Activated CD8-positive, alpha-beta T cell treated with anti-CD3 and anti-CD28 coated beads, Interleukin-2, amount 10 ng/mL, durations not matched to agents 7 days and 5 days (primary cell): ENCODE measurements around the gene MDM1. TPM values are rescaled to one million over a fixed set of nuclear protein-coding genes. Genes with fewer than 3 reads are reported as not detected.
A peak's percentile ranks its signal among the peaks of the same experiment; 100 is the strongest.

Experiments
- ATAC-seq: fragments of 150-1000 bp; cut with Tn5 transposase; one replicate; pipeline ENCODE4 v1.10.0; 2021; ENCODE audit warnings: moderate library complexity
- CTCF ChIA-PET: fragments of 350-600 bp; sonication (Branson Sonifier 250); formaldehyde crosslinking; loops from one replicate; lab custom pipeline; 2021; ENCODE audit warnings: antibody characterized with exemption; lab: Charles Lee
- POLR2A ChIA-PET: fragments of 350-600 bp; sonication (Branson Sonifier 250); formaldehyde crosslinking; loops from one replicate; lab custom pipeline; 2021; ENCODE audit warnings: antibody characterized with exemption; lab: Charles Lee
- DNase-seq: peaks from one replicate; pipeline ENCODE4 v3.0.0-alpha.2; 2020
- H3K27ac Mint-ChIP-seq: one replicate; pipeline ENCODE4 v1.8.0; 2021; ENCODE audit warnings: mild to moderate bottlenecking, mixed read lengths
- H3K27me3 Mint-ChIP-seq: one replicate; pipeline ENCODE4 v1.8.0; 2021; ENCODE audit warnings: low read depth, mixed read lengths
- H3K36me3 Mint-ChIP-seq: one replicate; pipeline ENCODE4 v1.8.0; 2021; ENCODE audit warnings: low read depth, mixed read lengths
- H3K4me1 Mint-ChIP-seq: one replicate; pipeline ENCODE4 v1.8.0; 2021; ENCODE audit warnings: low read depth, mixed read lengths
- H3K4me3 Mint-ChIP-seq: one replicate; pipeline ENCODE4 v1.8.0; 2021; ENCODE audit warnings: mild to moderate bottlenecking, mixed read lengths
- H3K9me3 Mint-ChIP-seq: one replicate; pipeline ENCODE4 v1.8.0; 2022; ENCODE audit warnings: mixed read lengths; ENCODE audit not compliant: insufficient read depth
- total RNA-seq, 2 experiments: library from RNA; stranded (reverse); gene quantifications; one replicate each; pipeline ENCODE4 v1.2.3, GENCODE V29; 2021

Gene MDM1
- total RNA-seq, 2 experiments from 2014 or later = 25.0 to 28.9 TPM

DNA sequence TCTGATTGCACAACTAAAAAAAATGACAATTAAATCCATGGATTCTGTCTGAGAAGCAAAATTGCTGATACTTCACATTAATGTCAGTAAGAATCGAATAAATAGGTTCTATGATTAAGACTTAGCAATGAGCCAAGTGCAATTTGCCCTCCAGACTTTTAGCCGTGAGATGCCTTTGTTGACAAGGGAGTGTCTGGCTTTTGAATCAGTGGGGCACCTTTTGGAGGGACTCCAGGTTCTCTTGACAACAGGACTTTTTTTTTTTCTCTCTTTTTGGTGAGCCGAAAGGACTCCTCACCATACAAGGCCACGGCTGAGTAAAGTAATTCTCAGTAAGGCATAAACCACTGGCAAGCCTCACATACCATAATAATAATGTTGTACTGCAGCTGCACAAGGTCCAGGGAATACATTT, 4.7 kb upstream of the MDM1 start:
- H3K27me3 Mint-ChIP-seq = peaks cover 9% of the 10 kb centered on the region
- ATAC-seq (no peak), DNase-seq (no peak)
- H3K36me3 Mint-ChIP-seq = no peaks in the 10 kb centered on the region
- H3K27ac Mint-ChIP-seq = no peak overlapping the region
- ChIA-PET POLR2A (no interaction called here), CTCF (interaction anchor here (1.3 kb wide), 1 partner anchor 114 kb away, joined by 3 read pairs; no protein-coding TSS in a partner anchor)
- no peak overlapping the region for H3K4me3 Mint-ChIP-seq
- H3K9me3 Mint-ChIP-seq = no peaks in the 10 kb centered on the region
- H3K4me1 Mint-ChIP-seq = peaks cover 22% of the 10 kb centered on the region

DNA sequence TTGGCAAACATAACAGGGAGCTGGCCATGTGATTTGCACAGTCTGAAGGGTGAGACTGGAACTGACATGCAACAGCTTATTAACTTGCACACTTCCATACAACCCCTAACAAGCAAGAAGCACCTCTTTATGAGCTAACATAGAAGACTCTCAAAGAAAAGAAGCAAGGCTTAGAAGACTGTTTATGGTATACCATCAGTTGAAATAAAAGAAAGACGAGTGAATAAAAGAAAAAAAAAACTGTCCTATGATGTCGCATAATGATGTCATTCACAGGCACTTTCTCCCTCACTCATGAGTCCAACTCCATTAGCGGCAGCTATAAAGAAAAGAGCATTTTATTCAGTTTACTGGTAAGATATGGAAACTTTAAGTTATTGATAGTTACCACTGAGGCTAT, 3.3 kb upstream of the MDM1 start:
- H3K27ac Mint-ChIP-seq = no peak overlapping the region
- no peak overlapping the region for H3K4me3 Mint-ChIP-seq
- peaks cover 4% of the 10 kb centered on the region for H3K27me3 Mint-ChIP-seq
- H3K9me3 Mint-ChIP-seq = no peaks in the 10 kb centered on the region
- H3K36me3 Mint-ChIP-seq = no peaks in the 10 kb centered on the region
- ChIA-PET POLR2A (interaction anchor here (0.6 kb wide), 1 partner anchor 30 kb away, joined by 3 read pairs; no protein-coding TSS in a partner anchor), CTCF (interaction anchor here (0.8 to 1.2 kb wide), 4 partner anchors 22 to 113 kb away, joined by 3 to 4 read pairs (median 3); no protein-coding TSS in a partner anchor)
- DNase-seq (no peak), ATAC-seq (no peak)
- H3K4me1 Mint-ChIP-seq = peaks cover 30% of the 10 kb centered on the region

- ChIA-PET POLR2A (interaction anchor here (0.6 to 1.4 kb wide), 3 partner anchors 40 to 473 kb away, joined by 4 to 6 read pairs (median 5); partner anchors contain the start of gene MDM2), CTCF (interaction anchor here (0.6 to 1.4 kb wide), 9 partner anchors 14 to 387 kb away, joined by 3 to 6 read pairs (median 3); partner anchors contain the start of gene NUP107)
- H3K4me1 Mint-ChIP-seq = peaks cover 36% of the 10 kb centered on the region
- H3K9me3 Mint-ChIP-seq = no peaks in the 10 kb centered on the region
- peaks cover 4% of the 10 kb centered on the region for H3K27me3 Mint-ChIP-seq
- peak overlapping the region; percentile 3 for H3K27ac Mint-ChIP-seq
- H3K4me3 Mint-ChIP-seq = no peak overlapping the region
- peaks cover 2% of the 10 kb centered on the region for H3K36me3 Mint-ChIP-seq
- DNase-seq (peak; percentile 46), ATAC-seq (no peak)
Measured at GRCh38 chr12:68334132-68334531, 2.0 kb upstream of the MDM1 start.

- Mint-ChIP-seq H3K27me3 (peaks cover 4% of the 10 kb centered on the region), H3K4me1 (peaks cover 43% of the 10 kb centered on the region), H3K4me3 (peak overlapping the region; percentile 83), H3K27ac (peak overlapping the region; percentile 77), H3K36me3 (peaks cover 7% of the 10 kb centered on the region), H3K9me3 (no peaks in the 10 kb centered on the region)
- ATAC-seq (no peak), DNase-seq (no peak)
- POLR2A ChIA-PET = interaction anchor here (0.6 to 1.0 kb wide), 2 partner anchors 32 to 43 kb away, joined by 3 to 4 read pairs; no protein-coding TSS in a partner anchor
- CTCF ChIA-PET = interaction anchor here (0.6 to 1.4 kb wide), 7 partner anchors 15 to 354 kb away, joined by 3 to 6 read pairs (median 4); partner anchors contain the start of gene NUP107
Measured at GRCh38 chr12:68332728-68333630, 817 bp upstream of the MDM1 start.

- CTCF ChIA-PET = interaction anchor here (0.5 to 1.4 kb wide), 7 partner anchors 10 to 291 kb away, joined by 3 to 8 read pairs (median 4); no protein-coding TSS in a partner anchor
- POLR2A ChIA-PET = interaction anchor here (0.9 to 1.0 kb wide), 2 partner anchors 34 to 415 kb away, joined by 3 to 4 read pairs; no protein-coding TSS in a partner anchor
- Mint-ChIP-seq H3K27me3 (peaks cover 4% of the 10 kb centered on the region), H3K4me1 (peaks cover 43% of the 10 kb centered on the region), H3K9me3 (no peaks in the 10 kb centered on the region), H3K4me3 (peak overlapping the region; percentile 83), H3K27ac (peak overlapping the region; percentile 19), H3K36me3 (peaks cover 15% of the 10 kb centered on the region)
- ATAC-seq (no peak), DNase-seq (peak; percentile 21)
Measured at GRCh38 chr12:68331500-68331868, 678 bp downstream of the MDM1 start.

DNA sequence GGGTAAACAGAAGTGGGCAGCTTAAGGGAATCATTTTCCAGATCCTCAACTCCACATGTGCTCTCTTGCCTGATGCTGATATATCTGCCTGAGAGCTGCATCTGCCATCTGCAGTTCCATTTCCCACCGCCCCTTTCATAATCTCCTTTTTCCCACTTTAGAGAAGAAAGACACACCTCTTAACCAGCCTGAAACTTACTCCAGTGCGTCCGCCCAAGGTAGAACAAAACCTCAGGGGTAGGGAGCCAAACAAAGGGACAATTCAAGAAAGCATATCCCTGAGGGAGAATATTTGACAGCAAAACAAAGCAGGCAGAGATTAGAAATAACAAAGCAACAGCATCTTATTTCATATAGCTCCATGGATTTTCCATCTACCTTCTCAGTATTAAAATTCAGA, 4.3 kb downstream of the MDM1 start:
- no peaks in the 10 kb centered on the region for H3K27me3 Mint-ChIP-seq
- H3K27ac Mint-ChIP-seq = no peak overlapping the region
- H3K9me3 Mint-ChIP-seq = no peaks in the 10 kb centered on the region
- no peak overlapping the region for H3K4me3 Mint-ChIP-seq
- DNase-seq (no peak), ATAC-seq (no peak)
- H3K4me1 Mint-ChIP-seq = peaks cover 25% of the 10 kb centered on the region
- H3K36me3 Mint-ChIP-seq = peaks cover 24% of the 10 kb centered on the region
- POLR2A ChIA-PET = no interaction called here
- CTCF ChIA-PET = interaction anchor here (1.6 to 3.1 kb wide), 2 partner anchors 15 to 105 kb away, joined by 5 to 14 read pairs; no protein-coding TSS in a partner anchor

GRCh38 chr12:68326716-68327115, 5.4 kb downstream of the MDM1 start:
- ChIA-PET POLR2A (interaction anchor here (0.9 kb wide), 1 partner anchor 90 kb away, joined by 3 read pairs; no protein-coding TSS in a partner anchor), CTCF (interaction anchor here (1.6 to 3.1 kb wide), 2 partner anchors 16 to 104 kb away, joined by 5 to 14 read pairs; no protein-coding TSS in a partner anchor)
- H3K27me3 Mint-ChIP-seq = no peaks in the 10 kb centered on the region
- H3K4me3 Mint-ChIP-seq = no peak overlapping the region
- no peak for ATAC-seq
- H3K4me1 Mint-ChIP-seq = peaks cover 21% of the 10 kb centered on the region
- no peaks in the 10 kb centered on the region for H3K9me3 Mint-ChIP-seq
- no peak for DNase-seq
- H3K27ac Mint-ChIP-seq = no peak overlapping the region
- peaks cover 28% of the 10 kb centered on the region for H3K36me3 Mint-ChIP-seq

GRCh38 chr12:68325966-68326365, 6.2 kb downstream of the MDM1 start:
- CTCF ChIA-PET = interaction anchor here (3.1 kb wide), 1 partner anchor 103 kb away, joined by 14 read pairs; no protein-coding TSS in a partner anchor
- Mint-ChIP-seq H3K4me1 (peaks cover 14% of the 10 kb centered on the region), H3K36me3 (peaks cover 28% of the 10 kb centered on the region), H3K4me3 (no peak overlapping the region), H3K27ac (no peak overlapping the region), H3K9me3 (no peaks in the 10 kb centered on the region), H3K27me3 (no peaks in the 10 kb centered on the region)
- ATAC-seq (no peak), DNase-seq (no peak)
- POLR2A ChIA-PET = no interaction called here

- Mint-ChIP-seq H3K9me3 (no peaks in the 10 kb centered on the region), H3K27me3 (no peaks in the 10 kb centered on the region), H3K4me3 (no peak overlapping the region), H3K27ac (no peak overlapping the region), H3K36me3 (peaks cover 28% of the 10 kb centered on the region), H3K4me1 (peaks cover 11% of the 10 kb centered on the region)
- no peak for ATAC-seq
- DNase-seq = no peak
- ChIA-PET POLR2A (no interaction called here), CTCF (no interaction called here)
Measured at GRCh38 chr12:68324531-68324930, 7.6 kb downstream of the MDM1 start.

DNA sequence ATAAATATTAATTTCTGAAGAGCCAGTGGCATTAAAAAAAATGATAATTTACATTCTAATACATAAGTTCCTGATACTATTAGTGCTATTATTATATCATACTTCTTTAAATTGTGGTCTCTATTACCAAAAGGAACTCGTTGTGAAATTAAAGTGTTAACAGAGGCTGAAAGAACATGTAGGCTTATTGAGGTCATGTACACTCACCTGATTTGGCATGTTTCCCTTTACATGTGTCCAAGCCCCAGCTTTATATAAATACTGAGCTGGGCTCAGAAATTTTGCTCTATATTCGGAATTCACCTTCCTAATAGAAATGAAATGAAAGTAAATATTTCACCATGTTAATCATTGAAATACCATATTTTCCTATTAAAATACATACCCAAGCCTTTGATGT, 11.0 kb downstream of the MDM1 start:
- peaks cover 15% of the 10 kb centered on the region for H3K36me3 Mint-ChIP-seq
- no peak overlapping the region for H3K4me3 Mint-ChIP-seq
- H3K27ac Mint-ChIP-seq = no peak overlapping the region
- ChIA-PET CTCF (interaction anchor here (0.7 to 3.3 kb wide), 8 partner anchors 10 to 284 kb away, joined by 3 to 44 read pairs (median 4); partner anchors contain the start of gene IL26), POLR2A (interaction anchor here (0.6 to 0.7 kb wide), 2 partner anchors 70 to 486 kb away, joined by 3 read pairs; no protein-coding TSS in a partner anchor)
- no peaks in the 10 kb centered on the region for H3K9me3 Mint-ChIP-seq
- no peaks in the 10 kb centered on the region for H3K27me3 Mint-ChIP-seq
- ATAC-seq (no peak), DNase-seq (no peak)
- H3K4me1 Mint-ChIP-seq = no peaks in the 10 kb centered on the region

GRCh38 chr12:68319988-68320623, 12.1 kb downstream of the MDM1 start:
- Mint-ChIP-seq H3K9me3 (no peaks in the 10 kb centered on the region), H3K4me1 (no peaks in the 10 kb centered on the region), H3K27ac (no peak overlapping the region), H3K4me3 (no peak overlapping the region), H3K36me3 (peaks cover 12% of the 10 kb centered on the region), H3K27me3 (no peaks in the 10 kb centered on the region)
- ChIA-PET CTCF (interaction anchor here (1.0 to 3.3 kb wide), 7 partner anchors 11 to 280 kb away, joined by 3 to 44 read pairs (median 4); partner anchors contain the start of gene IL26), POLR2A (interaction anchor here (0.7 kb wide), 1 partner anchor 487 kb away, joined by 3 read pairs; no protein-coding TSS in a partner anchor)
- DNase-seq = no peak
- no peak for ATAC-seq
